Erythroblast (primary cell): ENCODE measurements around the gene GFY.

Source experiments
- GATA1 ChIP-seq: IDR thresholded peaks from 2 replicates; pipeline ENCODE4 v1.6.1; 2011; ENCODE audit warnings: low read depth, mild to moderate bottlenecking, control low read depth, low read length, moderate library complexity
- POLR2A ChIP-seq: IDR thresholded peaks from 2 replicates; pipeline ENCODE4 v1.6.1; 2011; ENCODE audit warnings: mild to moderate bottlenecking, low read length

DNA sequence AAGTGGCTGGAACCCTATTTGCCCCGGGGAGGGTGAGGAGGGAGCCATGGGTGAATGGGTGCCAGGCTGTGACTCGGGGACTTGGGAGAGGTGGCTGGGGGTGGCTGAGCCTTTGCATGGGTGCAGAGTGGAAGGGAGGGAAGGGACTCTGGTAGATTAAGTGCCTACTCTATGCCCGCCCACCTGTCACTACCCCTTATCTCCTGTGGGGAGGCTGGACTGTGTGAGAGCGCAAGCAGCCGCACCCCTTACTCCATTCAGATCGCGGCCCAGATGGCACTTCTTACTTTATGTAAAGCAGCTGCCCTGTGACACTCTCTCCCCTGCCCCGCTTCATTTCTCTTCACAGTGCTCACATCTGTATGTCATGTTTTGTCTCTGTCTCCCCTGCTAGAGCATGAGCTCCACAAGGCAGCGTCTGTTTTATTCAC lies 34.2 kb upstream of the GFY start:
- TF ChIP-seq POLR2A (no peak), GATA1 (no peak)
